Measurements from ENCODE around the gene PEX13. TPM values are rescaled to one million over a fixed set of nuclear protein-coding genes. Genes with fewer than 3 reads are reported as not detected.
A peak's percentile ranks its signal among the peaks of the same experiment; 100 is the strongest.

PEX13 gene
- total RNA-seq, 1 experiment from 2014 or later = 20.4 TPM

DNA sequence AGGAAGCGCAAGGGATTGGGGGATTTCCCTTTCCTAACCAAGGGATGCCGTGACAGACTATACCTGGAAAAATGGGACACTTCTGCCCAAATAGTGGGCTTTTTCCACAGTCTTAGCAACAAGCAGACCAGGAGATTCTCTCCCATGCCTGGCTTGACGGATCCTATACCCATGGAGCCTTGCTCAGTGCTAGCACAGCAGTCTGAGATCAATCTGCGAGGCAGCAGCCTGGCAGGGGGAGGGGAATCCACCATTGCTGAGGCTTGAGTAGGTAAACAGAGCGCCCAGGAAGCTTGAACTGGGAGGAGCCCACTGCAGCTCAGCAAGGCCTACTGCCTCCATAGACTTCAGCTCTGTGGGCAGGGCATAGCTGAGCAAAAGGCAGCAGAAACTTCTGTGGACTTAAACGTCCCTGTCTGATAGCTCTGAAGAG, 3.7 kb downstream of the PEX13 start:
- TF ChIP-seq FOXK1 (CRISPR knock-in tag; IDR thresholded peaks at IDR 0.05) = no peak
- TF ChIP-seq, protein P1, sequence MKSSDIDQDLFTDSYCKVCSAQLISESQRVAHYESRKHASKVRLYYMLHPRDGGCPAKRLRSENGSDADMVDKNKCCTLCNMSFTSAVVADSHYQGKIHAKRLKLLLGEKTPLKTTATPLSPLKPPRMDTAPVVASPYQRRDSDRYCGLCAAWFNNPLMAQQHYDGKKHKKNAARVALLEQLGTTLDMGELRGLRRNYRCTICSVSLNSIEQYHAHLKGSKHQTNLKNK (CRISPR knock-in tag; IDR thresholded peaks at IDR 0.05) = no peak
- no peak for TF ChIP-seq RELA (CRISPR knock-in tag; IDR thresholded peaks at IDR 0.05; ENCODE audit: borderline replicate concordance)
- TF ChIP-seq, protein P2, sequence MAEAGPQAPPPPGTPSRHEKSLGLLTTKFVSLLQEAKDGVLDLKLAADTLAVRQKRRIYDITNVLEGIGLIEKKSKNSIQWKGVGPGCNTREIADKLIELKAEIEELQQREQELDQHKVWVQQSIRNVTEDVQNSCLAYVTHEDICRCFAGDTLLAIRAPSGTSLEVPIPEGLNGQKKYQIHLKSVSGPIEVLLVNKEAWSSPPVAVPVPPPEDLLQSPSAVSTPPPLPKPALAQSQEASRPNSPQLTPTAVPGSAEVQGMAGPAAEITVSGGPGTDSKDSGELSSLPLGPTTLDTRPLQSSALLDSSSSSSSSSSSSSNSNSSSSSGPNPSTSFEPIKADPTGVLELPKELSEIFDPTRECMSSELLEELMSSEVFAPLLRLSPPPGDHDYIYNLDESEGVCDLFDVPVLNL (CRISPR knock-in tag; IDR thresholded peaks at IDR 0.05; ENCODE audit: borderline replicate concordance, low read depth) = no peak
- TF ChIP-seq, protein P3, sequence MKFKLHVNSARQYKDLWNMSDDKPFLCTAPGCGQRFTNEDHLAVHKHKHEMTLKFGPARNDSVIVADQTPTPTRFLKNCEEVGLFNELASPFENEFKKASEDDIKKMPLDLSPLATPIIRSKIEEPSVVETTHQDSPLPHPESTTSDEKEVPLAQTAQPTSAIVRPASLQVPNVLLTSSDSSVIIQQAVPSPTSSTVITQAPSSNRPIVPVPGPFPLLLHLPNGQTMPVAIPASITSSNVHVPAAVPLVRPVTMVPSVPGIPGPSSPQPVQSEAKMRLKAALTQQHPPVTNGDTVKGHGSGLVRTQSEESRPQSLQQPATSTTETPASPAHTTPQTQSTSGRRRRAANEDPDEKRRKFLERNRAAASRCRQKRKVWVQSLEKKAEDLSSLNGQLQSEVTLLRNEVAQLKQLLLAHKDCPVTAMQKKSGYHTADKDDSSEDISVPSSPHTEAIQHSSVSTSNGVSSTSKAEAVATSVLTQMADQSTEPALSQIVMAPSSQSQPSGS (CRISPR knock-in tag; IDR thresholded peaks at IDR 0.05; ENCODE audit: borderline replicate concordance, low read depth) = no peak
- TF ChIP-seq ZNF263 (CRISPR knock-in tag; IDR thresholded peaks at IDR 0.05; ENCODE audit: low read depth) = no peak
- no peak for TF ChIP-seq IRF2 (CRISPR knock-in tag; IDR thresholded peaks at IDR 0.05; ENCODE audit: borderline replicate concordance, low read depth)
- TF ChIP-seq ZNF317 (CRISPR knock-in tag; IDR thresholded peaks at IDR 0.05; ENCODE audit: borderline replicate concordance, low read depth) = no peak
- TF ChIP-seq, protein P4, sequence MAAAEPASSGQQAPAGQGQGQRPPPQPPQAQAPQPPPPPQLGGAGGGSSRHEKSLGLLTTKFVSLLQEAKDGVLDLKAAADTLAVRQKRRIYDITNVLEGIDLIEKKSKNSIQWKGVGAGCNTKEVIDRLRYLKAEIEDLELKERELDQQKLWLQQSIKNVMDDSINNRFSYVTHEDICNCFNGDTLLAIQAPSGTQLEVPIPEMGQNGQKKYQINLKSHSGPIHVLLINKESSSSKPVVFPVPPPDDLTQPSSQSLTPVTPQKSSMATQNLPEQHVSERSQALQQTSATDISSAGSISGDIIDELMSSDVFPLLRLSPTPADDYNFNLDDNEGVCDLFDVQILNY (CRISPR knock-in tag; IDR thresholded peaks at IDR 0.05) = no peak
- TF ChIP-seq, protein P5, sequence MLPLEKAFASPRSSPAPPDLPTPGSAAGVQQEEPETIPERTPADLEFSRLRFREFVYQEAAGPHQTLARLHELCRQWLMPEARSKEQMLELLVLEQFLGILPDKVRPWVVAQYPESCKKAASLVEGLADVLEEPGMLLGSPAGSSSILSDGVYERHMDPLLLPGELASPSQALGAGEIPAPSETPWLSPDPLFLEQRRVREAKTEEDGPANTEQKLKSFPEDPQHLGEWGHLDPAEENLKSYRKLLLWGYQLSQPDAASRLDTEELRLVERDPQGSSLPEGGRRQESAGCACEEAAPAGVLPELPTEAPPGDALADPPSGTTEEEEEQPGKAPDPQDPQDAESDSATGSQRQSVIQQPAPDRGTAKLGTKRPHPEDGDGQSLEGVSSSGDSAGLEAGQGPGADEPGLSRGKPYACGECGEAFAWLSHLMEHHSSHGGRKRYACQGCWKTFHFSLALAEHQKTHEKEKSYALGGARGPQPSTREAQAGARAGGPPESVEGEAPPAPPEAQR (CRISPR knock-in tag; IDR thresholded peaks at IDR 0.05) = no peak
- TF ChIP-seq, protein P6, sequence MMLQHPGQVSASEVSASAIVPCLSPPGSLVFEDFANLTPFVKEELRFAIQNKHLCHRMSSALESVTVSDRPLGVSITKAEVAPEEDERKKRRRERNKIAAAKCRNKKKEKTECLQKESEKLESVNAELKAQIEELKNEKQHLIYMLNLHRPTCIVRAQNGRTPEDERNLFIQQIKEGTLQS (CRISPR knock-in tag; conservative IDR thresholded peaks at IDR 0.05) = no peak
- no peak for TF ChIP-seq NFYB (CRISPR knock-in tag; conservative IDR thresholded peaks at IDR 0.05; ENCODE audit: low read depth)
- Mint-ChIP-seq H3K36me3 (peaks cover 14% of the 10 kb centered on the region), H3K9me3 (no peaks in the 10 kb centered on the region), H3K27ac (no peak overlapping the region), H3K4me3 (no peak overlapping the region), H3K27me3 (ENCODE audit: low read depth) (no peaks in the 10 kb centered on the region), H3K4me1 (peaks cover 12% of the 10 kb centered on the region)
- DNase-seq (ENCODE audit: low spot score) (no peak), ATAC-seq (no peak)
- POLR2A ChIA-PET = no interaction called here
- CTCF ChIA-PET = no interaction called here

DNA sequence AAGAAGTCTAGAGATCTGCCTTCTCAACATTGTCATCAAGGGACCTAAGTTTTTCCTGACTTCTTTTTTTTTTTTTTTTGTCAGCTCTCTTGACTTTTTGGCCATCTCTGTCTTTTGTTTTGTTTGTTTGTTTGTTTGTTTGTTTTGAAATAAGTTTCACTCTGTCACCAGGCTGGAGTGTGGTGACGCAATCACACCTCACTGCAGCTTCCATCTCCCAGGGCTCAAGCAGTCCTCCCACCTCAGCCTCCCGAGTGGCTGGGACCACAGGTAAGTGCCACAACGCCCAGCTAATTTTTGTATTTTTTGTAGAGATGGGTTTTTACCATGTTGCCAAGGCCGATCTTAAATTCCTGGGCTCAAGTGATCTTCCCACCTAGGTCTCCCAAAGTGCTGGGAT, 6.2 kb downstream of the PEX13 start:
- H3K27me3 Mint-ChIP-seq (ENCODE audit: low read depth) = no peaks in the 10 kb centered on the region
- H3K9me3 Mint-ChIP-seq = no peaks in the 10 kb centered on the region
- H3K4me1 Mint-ChIP-seq = peaks cover 9% of the 10 kb centered on the region
- no peak for DNase-seq (ENCODE audit: low spot score)
- CTCF ChIA-PET = no interaction called here
- 0 out of 2 replicates have a peak overlapping the region, but pooled peaks have one; percentile 21 for H3K27ac Mint-ChIP-seq
- POLR2A ChIA-PET = no interaction called here
- H3K36me3 Mint-ChIP-seq = peaks cover 14% of the 10 kb centered on the region
- H3K4me3 Mint-ChIP-seq = no peak overlapping the region
- no peak for ATAC-seq
- TF ChIP-seq ETV6 (CRISPR knock-in tag; IDR thresholded peaks at IDR 0.05) (no peak), JAZF1 (CRISPR knock-in tag; IDR thresholded peaks at IDR 0.05) (no peak), ZNF423 (CRISPR knock-in tag; IDR thresholded peaks at IDR 0.05) (no peak), NR3C1 (CRISPR knock-in tag; conservative IDR thresholded peaks at IDR 0.05; ENCODE audit: low read depth) (no peak), NFE2L1 (CRISPR knock-in tag; IDR thresholded peaks at IDR 0.05) (no peak)
- TF ChIP-seq, protein P7, sequence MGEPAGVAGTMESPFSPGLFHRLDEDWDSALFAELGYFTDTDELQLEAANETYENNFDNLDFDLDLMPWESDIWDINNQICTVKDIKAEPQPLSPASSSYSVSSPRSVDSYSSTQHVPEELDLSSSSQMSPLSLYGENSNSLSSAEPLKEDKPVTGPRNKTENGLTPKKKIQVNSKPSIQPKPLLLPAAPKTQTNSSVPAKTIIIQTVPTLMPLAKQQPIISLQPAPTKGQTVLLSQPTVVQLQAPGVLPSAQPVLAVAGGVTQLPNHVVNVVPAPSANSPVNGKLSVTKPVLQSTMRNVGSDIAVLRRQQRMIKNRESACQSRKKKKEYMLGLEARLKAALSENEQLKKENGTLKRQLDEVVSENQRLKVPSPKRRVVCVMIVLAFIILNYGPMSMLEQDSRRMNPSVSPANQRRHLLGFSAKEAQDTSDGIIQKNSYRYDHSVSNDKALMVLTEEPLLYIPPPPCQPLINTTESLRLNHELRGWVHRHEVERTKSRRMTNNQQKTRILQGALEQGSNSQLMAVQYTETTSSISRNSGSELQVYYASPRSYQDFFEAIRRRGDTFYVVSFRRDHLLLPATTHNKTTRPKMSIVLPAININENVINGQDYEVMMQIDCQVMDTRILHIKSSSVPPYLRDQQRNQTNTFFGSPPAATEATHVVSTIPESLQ (CRISPR knock-in tag; IDR thresholded peaks at IDR 0.05) = no peak
- TF ChIP-seq, protein P8, sequence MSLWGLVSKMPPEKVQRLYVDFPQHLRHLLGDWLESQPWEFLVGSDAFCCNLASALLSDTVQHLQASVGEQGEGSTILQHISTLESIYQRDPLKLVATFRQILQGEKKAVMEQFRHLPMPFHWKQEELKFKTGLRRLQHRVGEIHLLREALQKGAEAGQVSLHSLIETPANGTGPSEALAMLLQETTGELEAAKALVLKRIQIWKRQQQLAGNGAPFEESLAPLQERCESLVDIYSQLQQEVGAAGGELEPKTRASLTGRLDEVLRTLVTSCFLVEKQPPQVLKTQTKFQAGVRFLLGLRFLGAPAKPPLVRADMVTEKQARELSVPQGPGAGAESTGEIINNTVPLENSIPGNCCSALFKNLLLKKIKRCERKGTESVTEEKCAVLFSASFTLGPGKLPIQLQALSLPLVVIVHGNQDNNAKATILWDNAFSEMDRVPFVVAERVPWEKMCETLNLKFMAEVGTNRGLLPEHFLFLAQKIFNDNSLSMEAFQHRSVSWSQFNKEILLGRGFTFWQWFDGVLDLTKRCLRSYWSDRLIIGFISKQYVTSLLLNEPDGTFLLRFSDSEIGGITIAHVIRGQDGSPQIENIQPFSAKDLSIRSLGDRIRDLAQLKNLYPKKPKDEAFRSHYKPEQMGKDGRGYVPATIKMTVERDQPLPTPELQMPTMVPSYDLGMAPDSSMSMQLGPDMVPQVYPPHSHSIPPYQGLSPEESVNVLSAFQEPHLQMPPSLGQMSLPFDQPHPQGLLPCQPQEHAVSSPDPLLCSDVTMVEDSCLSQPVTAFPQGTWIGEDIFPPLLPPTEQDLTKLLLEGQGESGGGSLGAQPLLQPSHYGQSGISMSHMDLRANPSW (CRISPR knock-in tag; conservative IDR thresholded peaks at IDR 0.05; ENCODE audit: low read depth) = no peak
- TF ChIP-seq, protein P9, sequence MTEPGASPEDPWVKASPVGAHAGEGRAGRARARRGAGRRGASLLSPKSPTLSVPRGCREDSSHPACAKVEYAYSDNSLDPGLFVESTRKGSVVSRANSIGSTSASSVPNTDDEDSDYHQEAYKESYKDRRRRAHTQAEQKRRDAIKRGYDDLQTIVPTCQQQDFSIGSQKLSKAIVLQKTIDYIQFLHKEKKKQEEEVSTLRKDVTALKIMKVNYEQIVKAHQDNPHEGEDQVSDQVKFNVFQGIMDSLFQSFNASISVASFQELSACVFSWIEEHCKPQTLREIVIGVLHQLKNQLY (CRISPR knock-in tag; IDR thresholded peaks at IDR 0.05) = no peak
- TF ChIP-seq, protein P10, sequence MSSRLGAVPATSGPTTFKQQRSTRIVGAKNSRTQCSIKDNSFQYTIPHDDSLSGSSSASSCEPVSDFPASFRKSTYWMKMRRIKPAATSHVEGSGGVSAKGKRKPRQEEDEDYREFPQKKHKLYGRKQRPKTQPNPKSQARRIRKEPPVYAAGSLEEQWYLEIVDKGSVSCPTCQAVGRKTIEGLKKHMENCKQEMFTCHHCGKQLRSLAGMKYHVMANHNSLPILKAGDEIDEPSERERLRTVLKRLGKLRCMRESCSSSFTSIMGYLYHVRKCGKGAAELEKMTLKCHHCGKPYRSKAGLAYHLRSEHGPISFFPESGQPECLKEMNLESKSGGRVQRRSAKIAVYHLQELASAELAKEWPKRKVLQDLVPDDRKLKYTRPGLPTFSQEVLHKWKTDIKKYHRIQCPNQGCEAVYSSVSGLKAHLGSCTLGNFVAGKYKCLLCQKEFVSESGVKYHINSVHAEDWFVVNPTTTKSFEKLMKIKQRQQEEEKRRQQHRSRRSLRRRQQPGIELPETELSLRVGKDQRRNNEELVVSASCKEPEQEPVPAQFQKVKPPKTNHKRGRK (CRISPR knock-in tag; IDR thresholded peaks at IDR 0.05; ENCODE audit: borderline replicate concordance) = no peak

Measured in WTC11 (cell line).